Posterior cingulate gyrus (tissue), 11 donors: Measurements from ENCODE around the gene GBX2.
"Not testable (repeated sequence)": the region's sequence is repeated elsewhere in the genome, so short reads cannot be mapped to it uniquely, and the experiment has no call there.

ENCODE experiments used
- DNase-seq, 10 donors: peaks; one replicate each; pipeline versions ENCODE4 v3.0.0 to v3.0.0-alpha.2; 2020 to 2021; ENCODE audit warnings: mixed read lengths in 3 of 10
- intact Hi-C: fragments of 100-400 bp; cut with DNase I; formaldehyde crosslinking; loops from one replicate; pipeline ENCODE4 v1.15.1; 2023

Gene GBX2

GRCh38 chr2:236158969-236159777 lies 9.0 kb downstream of the GBX2 start:
- DNase-seq, result peak in 2 of 10 donors; percentile 61 to 77
- intact Hi-C loops, result no loop called here

DNA sequence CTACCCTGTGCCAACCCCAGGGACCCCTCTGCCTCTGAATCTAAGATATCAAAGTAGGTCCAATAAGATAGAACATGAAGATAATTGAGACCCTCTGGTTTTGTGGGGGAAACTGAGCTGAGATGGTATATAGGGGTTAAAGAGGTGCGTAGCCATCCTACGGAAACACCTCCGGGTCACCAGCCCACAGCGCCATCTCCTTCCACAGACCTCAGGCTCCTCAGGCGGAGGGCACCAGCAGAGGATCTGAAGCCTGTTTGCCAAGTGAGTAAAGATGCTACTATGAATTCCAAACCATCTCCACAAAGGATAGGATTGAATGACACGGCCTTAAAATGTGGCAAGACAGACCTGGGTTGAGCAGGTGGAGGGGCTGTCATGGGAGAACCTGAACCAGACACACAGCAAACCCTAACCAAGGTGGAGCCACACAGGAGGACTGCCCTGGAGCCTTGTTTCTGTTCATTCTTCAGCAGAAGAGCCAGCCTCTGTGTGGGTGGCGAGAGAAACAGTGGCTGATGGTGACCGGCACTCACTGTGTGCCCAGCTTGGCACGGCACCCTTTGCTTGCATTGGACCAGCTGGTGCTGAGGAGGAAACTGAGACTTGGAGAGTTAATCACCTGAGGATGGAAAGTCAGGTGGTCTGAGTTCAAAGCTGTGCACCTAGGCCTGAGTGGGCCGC lies 10.2 kb downstream of the GBX2 start:
- intact Hi-C loops, result no loop called here

GRCh38 chr2:236157366-236157765 lies 10.8 kb downstream of the GBX2 start:
- DNase-seq, result peak in 1 of 10 donors; percentile 11
- intact Hi-C loops, result no loop called here

More for the DNA sequence above, 10.2 kb downstream of the GBX2 start:
- DNase-seq, result peak in 3 of 10 donors; percentile 35 to 77 (median 55)

GRCh38 chr2:236156860-236157194 lies 11.4 kb downstream of the GBX2 start:
- DNase-seq, result peak in 3 of 10 donors; percentile 39 to 66 (median 59)
- intact Hi-C loops, result no loop called here

DNA sequence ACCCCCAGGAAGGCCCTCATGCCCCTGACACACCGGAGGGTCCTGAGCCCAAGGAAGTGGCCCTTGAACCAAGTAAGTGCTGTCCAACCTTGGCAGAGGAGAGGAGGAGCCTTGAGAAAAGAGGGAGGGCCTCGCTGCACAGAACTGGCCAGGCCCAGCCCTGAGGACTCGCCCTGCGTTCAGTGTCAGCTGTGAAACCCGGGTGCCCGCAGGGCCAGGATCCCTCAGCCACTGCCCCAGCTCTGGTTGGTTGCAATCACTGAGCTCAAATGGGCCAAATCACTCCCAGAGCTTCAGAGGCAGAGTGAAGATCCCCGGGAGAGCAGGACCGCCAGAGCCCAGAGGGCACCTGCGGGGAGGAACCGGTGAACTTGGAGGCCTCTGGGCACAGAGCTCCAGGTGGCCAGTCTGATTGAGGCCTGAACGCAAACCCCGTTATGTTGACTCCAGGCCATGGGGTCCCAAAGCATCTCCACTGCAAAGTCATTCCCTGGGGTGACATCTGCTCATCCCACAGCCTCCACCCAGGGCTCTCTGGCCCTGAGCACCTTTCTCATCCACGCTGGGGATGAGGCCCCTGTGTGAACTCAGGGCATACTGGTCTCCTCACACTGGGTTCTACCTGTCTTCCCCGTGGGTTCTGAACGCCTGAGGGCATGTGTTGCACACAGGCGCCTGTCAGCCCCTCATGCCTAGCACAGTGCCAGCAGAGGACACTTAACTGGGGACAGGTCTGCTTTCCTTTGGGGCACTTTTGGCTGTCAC lies 11.9 kb downstream of the GBX2 start:
- peak in 3 of 10 donors; percentile 31 to 64 (median 53) for DNase-seq
- intact Hi-C loops, result no loop called here

GRCh38 chr2:236155406-236155805 lies 12.8 kb downstream of the GBX2 start:
- peak in 1 of 10 donors; percentile 54 for DNase-seq
- intact Hi-C loops, result no loop called here

DNA sequence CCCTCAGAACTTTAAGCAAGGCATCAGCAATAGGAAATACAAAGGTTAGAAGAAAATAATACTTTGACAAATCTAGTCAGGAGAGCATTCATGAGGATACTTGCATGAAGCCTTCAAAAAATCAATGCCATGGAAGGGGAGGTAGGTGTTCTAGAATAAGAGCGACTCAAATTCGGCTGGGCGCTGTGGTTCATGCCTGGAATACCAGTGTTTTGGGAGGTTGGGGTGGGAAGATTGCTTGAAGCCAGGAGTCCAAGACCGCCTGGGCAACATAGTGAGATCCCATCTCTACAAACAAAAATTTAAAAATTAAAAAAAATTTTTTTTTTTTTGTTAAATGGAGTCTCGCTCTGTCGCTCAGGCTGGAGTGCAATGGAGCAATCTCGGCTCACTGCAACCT lies 21.8 kb downstream of the GBX2 start:
- intact Hi-C loops, result no loop called here
- peak in 1 of 10 donors; percentile 30 for DNase-seq

GRCh38 chr2:236143811-236144210 lies 24.4 kb downstream of the GBX2 start:
- intact Hi-C loops, result no loop called here
- DNase-seq, result peak in 2 of 10 donors; percentile 10 to 40

GRCh38 chr2:236141616-236142015 lies 26.6 kb downstream of the GBX2 start:
- peak in 2 of 10 donors; percentile 36 to 59 for DNase-seq
- intact Hi-C loops, result not testable (repeated sequence)

- DNase-seq, result peak in 2 of 10 donors; percentile 32 to 65
- intact Hi-C loops, result no loop called here
Measured at GRCh38 chr2:236137066-236137465, 31.1 kb downstream of the GBX2 start.

- intact Hi-C loops, result no loop called here
- DNase-seq, result peak in 5 of 10 donors; percentile 39 to 92 (median 55)
Measured at GRCh38 chr2:236136538-236136937, 31.6 kb downstream of the GBX2 start.

DNA sequence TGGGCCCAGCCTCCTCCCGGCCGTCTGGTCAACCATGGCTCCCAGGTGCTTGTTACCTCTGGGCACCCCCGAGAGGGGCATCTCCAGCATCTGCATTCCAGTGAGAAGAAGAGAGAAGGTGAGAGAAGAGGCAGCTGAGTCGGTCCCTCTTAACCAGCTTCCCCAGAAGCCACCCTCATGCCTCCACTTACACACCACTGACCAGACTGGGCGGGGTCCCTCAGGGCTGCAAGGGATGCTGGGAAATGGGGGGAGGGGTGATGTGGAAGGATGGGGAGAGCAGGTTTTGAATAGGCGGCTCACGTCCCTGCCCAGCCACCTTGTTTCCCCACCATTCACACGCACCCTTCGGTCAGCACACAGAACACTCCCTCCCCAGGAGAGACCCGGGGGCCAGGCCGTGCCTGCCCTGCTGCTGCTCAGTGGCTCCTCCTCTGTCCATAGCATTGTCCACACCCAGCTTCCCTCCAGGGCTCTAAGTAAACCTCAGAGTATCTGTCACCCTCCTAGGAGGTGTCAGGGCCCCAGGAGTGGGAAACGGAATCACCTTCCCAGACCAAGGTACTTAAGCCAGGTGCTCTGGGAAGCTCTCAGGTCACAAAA lies 34.7 kb downstream of the GBX2 start:
- DNase-seq, result peak in 2 of 10 donors; percentile 43
- intact Hi-C loops, result no loop called here

DNA sequence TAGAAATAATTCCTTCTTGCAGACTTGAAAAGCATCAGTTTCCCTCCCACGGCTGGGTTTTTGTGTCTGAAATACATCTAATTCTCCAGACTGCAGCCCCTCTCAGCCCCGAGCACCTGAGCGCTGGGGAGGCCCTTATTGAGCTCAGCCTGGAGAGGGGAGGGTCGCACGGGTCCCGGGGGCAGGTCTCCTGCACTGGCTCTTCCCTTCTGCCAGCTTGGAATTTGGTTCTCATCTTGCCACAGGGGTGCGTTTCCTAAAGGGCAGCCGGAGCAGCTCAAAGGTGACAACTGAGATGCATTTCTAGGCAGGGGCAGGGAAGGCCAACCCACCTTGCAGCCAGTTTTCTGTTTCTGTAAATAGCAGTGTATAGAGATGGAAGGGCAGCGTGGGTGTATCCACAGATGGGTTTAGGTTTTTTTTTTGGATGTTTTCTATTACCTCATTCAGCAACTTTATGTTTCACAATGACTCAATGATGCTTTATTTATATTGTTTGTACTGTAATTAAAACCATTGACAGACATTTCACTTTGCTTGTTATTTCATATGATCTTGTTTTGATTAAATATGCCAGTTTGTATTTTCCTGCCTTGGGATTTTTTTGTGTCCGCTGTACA lies 37.0 kb downstream of the GBX2 start:
- intact Hi-C loops, result no loop called here
- DNase-seq, result peak in 2 of 10 donors; percentile 32 to 78

GRCh38 chr2:236130349-236130998 lies 37.7 kb downstream of the GBX2 start:
- intact Hi-C loops, result no loop called here
- peak in 2 of 10 donors; percentile 52 to 61 for DNase-seq

- intact Hi-C loops, result no loop called here
- DNase-seq, result peak in 2 of 10 donors; percentile 68 to 78
Measured at GRCh38 chr2:236129935-236130334, 38.3 kb downstream of the GBX2 start.

- DNase-seq, result peak in 2 of 10 donors; percentile 76 to 77
- intact Hi-C loops, result no loop called here
Measured at GRCh38 chr2:236128321-236128720, 39.9 kb downstream of the GBX2 start.

DNA sequence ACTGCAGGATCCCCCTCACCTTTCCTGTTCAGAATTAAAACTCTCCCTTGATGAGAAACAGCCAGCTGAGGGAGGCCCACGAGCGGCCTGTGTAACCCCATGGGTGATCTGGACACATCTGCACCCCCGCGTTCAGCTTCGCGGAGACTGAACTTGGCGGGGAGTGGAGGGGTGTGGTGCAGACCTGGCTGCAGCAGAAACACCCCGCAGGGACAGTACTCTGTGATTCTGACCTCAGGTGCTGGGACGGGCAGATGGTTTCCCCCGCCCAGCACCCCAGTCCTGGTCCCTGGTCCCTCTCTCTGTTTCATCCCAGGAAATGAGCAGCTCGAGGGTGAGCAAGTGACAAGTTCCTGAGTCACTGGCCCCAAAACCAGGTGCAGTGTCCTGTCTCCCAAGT lies 41.2 kb downstream of the GBX2 start:
- DNase-seq, result peak in 3 of 10 donors; percentile 46 to 62 (median 60)
- intact Hi-C loops, result no loop called here

- intact Hi-C loops, result no loop called here
- peak in 3 of 10 donors; percentile 58 to 75 (median 68) for DNase-seq
Measured at GRCh38 chr2:236125541-236125940, 42.6 kb downstream of the GBX2 start.

GRCh38 chr2:236124182-236124893 lies 43.8 kb downstream of the GBX2 start:
- intact Hi-C loops, result no loop called here
- peak in 3 of 10 donors; percentile 27 to 72 (median 40) for DNase-seq
